ENCODE measurements around the gene PAIP2.

- TF ChIP-seq CTCF (IDR thresholded peaks at IDR 0.05 in 8 of 11, conservative IDR thresholded peaks at IDR 0.05 in 3 of 11) (no peak), POLR2A (IDR thresholded peaks at IDR 0.05) (no peak)
Observed at GRCh38 chr5:139312075-139312474, 29.6 kb upstream of the PAIP2 start.
